ENCODE data around the gene SRRM2. TPM values are rescaled to one million over a fixed set of nuclear protein-coding genes. Genes with fewer than 3 reads are reported as not detected.

SRRM2 gene
- total RNA-seq, 4 donors from 2014 or later = 545 to 3,500 (median 1,361) TPM

GRCh38 chr16:2742323-2743006 lies 10.0 kb upstream of the SRRM2 start:
- intact Hi-C loops (cut with DNase I; ENCODE audit: low total_unique reads) = no loop called here
- Histone ChIP-seq H3K27me3 (peaks cover 13% of the 10 kb centered on the region), H3K36me3 (no peaks in the 10 kb centered on the region), H3K4me1 (no peaks in the 10 kb centered on the region), H3K9me3 (no peaks in the 10 kb centered on the region), H3K27ac (no peak overlapping the region), H3K4me3 (no peak overlapping the region)
- 80 to 85% methylated on average over 1 to 10 of the region's 12 CpGs for WGBS, 2 donors (ENCODE audit: low coverage in 1 of 2)
- DNase-seq = no peak
- in situ Hi-C loops (cut with MboI; ENCODE audit: low pct_ligation_motif_present in 1 of 4, low pct_unique_long_range_greater_than_20kb in 1 of 4, low sequenced_read_pairs in 3 of 4) = no loop called here
- no peak for TF ChIP-seq EP300 (IDR thresholded peaks at IDR 0.05; ENCODE audit: low read depth)
- no peak for TF ChIP-seq POLR2A (IDR thresholded peaks at IDR 0.05)
- TF ChIP-seq, protein P1, sequence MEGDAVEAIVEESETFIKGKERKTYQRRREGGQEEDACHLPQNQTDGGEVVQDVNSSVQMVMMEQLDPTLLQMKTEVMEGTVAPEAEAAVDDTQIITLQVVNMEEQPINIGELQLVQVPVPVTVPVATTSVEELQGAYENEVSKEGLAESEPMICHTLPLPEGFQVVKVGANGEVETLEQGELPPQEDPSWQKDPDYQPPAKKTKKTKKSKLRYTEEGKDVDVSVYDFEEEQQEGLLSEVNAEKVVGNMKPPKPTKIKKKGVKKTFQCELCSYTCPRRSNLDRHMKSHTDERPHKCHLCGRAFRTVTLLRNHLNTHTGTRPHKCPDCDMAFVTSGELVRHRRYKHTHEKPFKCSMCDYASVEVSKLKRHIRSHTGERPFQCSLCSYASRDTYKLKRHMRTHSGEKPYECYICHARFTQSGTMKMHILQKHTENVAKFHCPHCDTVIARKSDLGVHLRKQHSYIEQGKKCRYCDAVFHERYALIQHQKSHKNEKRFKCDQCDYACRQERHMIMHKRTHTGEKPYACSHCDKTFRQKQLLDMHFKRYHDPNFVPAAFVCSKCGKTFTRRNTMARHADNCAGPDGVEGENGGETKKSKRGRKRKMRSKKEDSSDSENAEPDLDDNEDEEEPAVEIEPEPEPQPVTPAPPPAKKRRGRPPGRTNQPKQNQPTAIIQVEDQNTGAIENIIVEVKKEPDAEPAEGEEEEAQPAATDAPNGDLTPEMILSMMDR (IDR thresholded peaks at IDR 0.05) = no peak
- no peak for TF ChIP-seq POLR2AphosphoS5 (IDR thresholded peaks at IDR 0.05)

- no peaks in the 10 kb centered on the region for H3K4me1 ChIP-seq
- H3K9me3 ChIP-seq = no peaks in the 10 kb centered on the region
- DNase-seq = no peak
- peaks cover 8% of the 10 kb centered on the region for H3K27me3 ChIP-seq
- no peaks in the 10 kb centered on the region for H3K36me3 ChIP-seq
- no peak overlapping the region for H3K4me3 ChIP-seq
- TF ChIP-seq, protein P1 (IDR thresholded peaks at IDR 0.05) = no peak
- TF ChIP-seq POLR2AphosphoS5 (IDR thresholded peaks at IDR 0.05) = no peak
- in situ Hi-C loops (cut with MboI; ENCODE audit: low pct_ligation_motif_present in 1 of 4, low pct_unique_long_range_greater_than_20kb in 1 of 4, low sequenced_read_pairs in 3 of 4) (no loop called here), intact Hi-C loops (cut with DNase I; ENCODE audit: low total_unique reads) (no loop called here)
- 77 to 85% methylated on average over 3 to 19 of the region's 19 CpGs for WGBS, 2 donors (ENCODE audit: low coverage in 1 of 2)
- H3K27ac ChIP-seq = no peak overlapping the region
Observed at GRCh38 chr16:2743007-2743810, 9.2 kb upstream of the SRRM2 start.

DNA sequence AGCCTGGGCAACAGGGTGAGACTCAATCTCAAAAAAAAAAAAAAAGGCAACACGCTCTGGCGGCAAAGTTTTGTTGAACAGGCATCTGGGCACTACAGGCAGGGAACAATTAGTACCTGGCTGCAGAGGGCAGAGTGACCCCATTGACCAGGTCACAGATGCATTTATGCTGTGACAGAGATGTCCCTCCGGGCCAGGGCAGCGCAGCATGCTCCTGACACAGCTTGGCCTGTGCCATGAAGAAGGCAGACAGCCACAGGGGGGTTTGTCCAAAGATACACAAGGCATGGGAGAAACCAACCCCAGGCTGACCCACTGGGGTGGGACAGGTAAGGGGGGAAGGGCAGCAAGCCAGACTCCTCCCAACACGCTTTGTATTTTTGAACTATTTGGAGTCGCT lies 7.7 kb upstream of the SRRM2 start:
- DNase-seq = no peak
- WGBS, 2 donors (ENCODE audit: low coverage in 1 of 2) = 70 to 91% methylated on average over 2 to 6 of the region's 6 CpGs
- intact Hi-C loops (cut with DNase I; ENCODE audit: low total_unique reads) (no loop called here), in situ Hi-C loops (cut with MboI; ENCODE audit: low pct_ligation_motif_present in 1 of 4, low pct_unique_long_range_greater_than_20kb in 1 of 4, low sequenced_read_pairs in 3 of 4) (no loop called here)
- TF ChIP-seq EP300 (IDR thresholded peaks at IDR 0.05; ENCODE audit: low read depth) (no peak), POLR2AphosphoS5 (IDR thresholded peaks at IDR 0.05) (no peak), POLR2A (IDR thresholded peaks at IDR 0.05) (no peak)
- TF ChIP-seq, protein P1 (IDR thresholded peaks at IDR 0.05) = no peak
- Histone ChIP-seq H3K4me3 (no peak overlapping the region), H3K27ac (no peak overlapping the region), H3K36me3 (no peaks in the 10 kb centered on the region), H3K4me1 (no peaks in the 10 kb centered on the region), H3K9me3 (no peaks in the 10 kb centered on the region), H3K27me3 (peaks cover 1% of the 10 kb centered on the region)

GRCh38 chr16:2745116-2745890 lies 7.1 kb upstream of the SRRM2 start:
- intact Hi-C loops (cut with DNase I; ENCODE audit: low total_unique reads) (no loop called here), in situ Hi-C loops (cut with MboI; ENCODE audit: low pct_ligation_motif_present in 1 of 4, low pct_unique_long_range_greater_than_20kb in 1 of 4, low sequenced_read_pairs in 3 of 4) (no loop called here)
- 73% methylated on average over 15 of the region's 15 CpGs; no CpG with 5 or more reads in 1 of the 2 donors for WGBS, 2 donors (ENCODE audit: low coverage in 1 of 2)
- no peaks in the 10 kb centered on the region for H3K36me3 ChIP-seq
- H3K4me1 ChIP-seq = no peaks in the 10 kb centered on the region
- TF ChIP-seq EP300 (IDR thresholded peaks at IDR 0.05; ENCODE audit: low read depth) = no peak
- TF ChIP-seq, protein P1 (IDR thresholded peaks at IDR 0.05) = no peak
- no peaks in the 10 kb centered on the region for H3K9me3 ChIP-seq
- no peaks in the 10 kb centered on the region for H3K27me3 ChIP-seq
- DNase-seq = no peak
- no peak overlapping the region for H3K4me3 ChIP-seq
- no peak overlapping the region for H3K27ac ChIP-seq

Data from transverse colon (tissue), 4 donors.